ENCODE measurements around the gene PPP1R11.
"Not testable (repeated sequence)": the region's sequence is repeated elsewhere in the genome, so short reads cannot be mapped to it uniquely, and the experiment has no call there.

The PPP1R11 gene

GRCh38 chr6:30066577-30067459, at the start of gene PPP1R11:
Gene PPP1R11 (plus strand): TSS chr6:30067198. CDS start chr6:30067411, 213 bp downstream.
- peak; percentile 90 to 100 (median 98) for DNase-seq

- no peak for DNase-seq
Observed at GRCh38 chr6:30019819-30020218, 47.2 kb upstream of the PPP1R11 start.

- DNase-seq: no peak
Observed at GRCh38 chr6:30020626-30021025, 46.4 kb upstream of the PPP1R11 start.

GRCh38 chr6:30022189-30022588, 44.8 kb upstream of the PPP1R11 start:
- DNase-seq: no peak

- DNase-seq: not testable (repeated sequence)
Observed at GRCh38 chr6:30022712-30023111, 44.3 kb upstream of the PPP1R11 start.

GRCh38 chr6:30025186-30025585, 41.8 kb upstream of the PPP1R11 start:
- no peak for DNase-seq

GRCh38 chr6:30029588-30029987, 37.4 kb upstream of the PPP1R11 start:
- no peak for DNase-seq

- no peak for DNase-seq
Observed at GRCh38 chr6:30031381-30031780, 35.6 kb upstream of the PPP1R11 start.

GRCh38 chr6:30033440-30033839, 33.6 kb upstream of the PPP1R11 start:
- DNase-seq: not testable (repeated sequence)

GRCh38 chr6:30035784-30036183, 31.2 kb upstream of the PPP1R11 start:
- DNase-seq: no peak

GRCh38 chr6:30037182-30037788, 29.7 kb upstream of the PPP1R11 start:
- no peak for DNase-seq

- DNase-seq: no peak
Observed at GRCh38 chr6:30041221-30041620, 25.8 kb upstream of the PPP1R11 start.

- peak in 1 of 56 donors; percentile 0 for DNase-seq
Observed at GRCh38 chr6:30041821-30042220, 25.2 kb upstream of the PPP1R11 start.

- DNase-seq: peak in 5 of 56 donors; percentile 3 to 26 (median 14)
Observed at GRCh38 chr6:30042476-30042875, 24.5 kb upstream of the PPP1R11 start.

GRCh38 chr6:30042914-30043313, 24.1 kb upstream of the PPP1R11 start:
- DNase-seq: no peak

- no peak for DNase-seq
Observed at GRCh38 chr6:30043744-30044143, 23.3 kb upstream of the PPP1R11 start.

- no peak for DNase-seq
Observed at GRCh38 chr6:30044630-30045029, 22.4 kb upstream of the PPP1R11 start.

- no peak for DNase-seq
Observed at GRCh38 chr6:30047220-30047619, 19.8 kb upstream of the PPP1R11 start.

GRCh38 chr6:30053682-30054081, 13.3 kb upstream of the PPP1R11 start:
- DNase-seq: no peak

GRCh38 chr6:30055513-30055912, 11.5 kb upstream of the PPP1R11 start:
- no peak for DNase-seq

GRCh38 chr6:30060606-30061091, 6.3 kb upstream of the PPP1R11 start:
- DNase-seq: peak in 6 of 56 donors; percentile 13 to 69 (median 50)

- DNase-seq: peak; percentile 27 to 96 (median 87)
Observed at GRCh38 chr6:30061092-30061857, 5.7 kb upstream of the PPP1R11 start, which contains the start of gene POLR1H. Gene POLR1H (plus strand): TSS chr6:30061265. CDS start chr6:30061525, 260 bp downstream.

All from amygdala (tissue), 56 donors.